Measurements from ENCODE around the gene LAMC2. TPM values are rescaled to one million over a fixed set of nuclear protein-coding genes. Genes with fewer than 3 reads are reported as not detected.

The LAMC2 gene
- total and polyA plus RNA-seq, 4 donors, result 0.90 to 1.2 (median 0.96) TPM

DNA sequence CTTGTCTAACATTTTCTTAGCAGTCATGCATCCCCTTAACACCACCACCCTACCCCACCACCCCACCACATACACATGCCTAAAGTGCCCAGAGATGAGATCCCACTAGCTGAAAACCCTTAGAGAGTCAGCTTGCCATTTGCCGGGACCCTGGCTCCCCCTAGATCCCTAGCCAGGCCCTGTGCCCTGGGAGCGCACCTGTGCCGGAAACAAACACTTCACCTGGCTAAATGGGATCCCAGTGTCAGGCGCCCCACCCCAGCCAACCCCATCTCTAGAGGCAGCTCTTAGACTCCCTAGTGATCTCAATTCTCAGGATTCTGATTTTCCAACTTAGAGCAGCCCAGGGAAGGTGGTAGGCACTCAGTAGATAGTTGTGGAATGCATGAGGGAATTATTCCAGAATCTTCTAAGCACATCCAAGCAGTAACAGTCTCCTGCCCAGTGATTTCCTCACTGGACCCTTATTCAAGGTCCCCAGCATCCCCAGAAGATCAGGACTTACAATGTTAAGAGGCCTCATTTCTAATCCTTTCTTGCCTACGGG is 105.2 kb downstream of the LAMC2 start:
- Histone ChIP-seq H3K27ac (ENCODE audit: low read depth in 1 of 2, low read length in 2 of 2) (peak overlapping the region; percentile 89 to 98), H3K4me3 (ENCODE audit: low read length in 2 of 2) (no peak overlapping the region), H3K9me3 (ENCODE audit: control insufficient read depth, low read length) (no peaks in the 10 kb centered on the region), H3K4me1 (ENCODE audit: control insufficient read depth in 1 of 2, insufficient read depth in 2 of 2, low read length in 2 of 2) (peaks cover 0 to 4% of the 10 kb centered on the region in 2 donors), H3K27me3 (ENCODE audit: control insufficient read depth in 1 of 2, insufficient read depth in 2 of 2, low read length in 1 of 2) (no peaks in the 10 kb centered on the region), H3K36me3 (ENCODE audit: control insufficient read depth in 1 of 2, insufficient read depth in 2 of 2, low read length in 1 of 2) (no peaks in the 10 kb centered on the region)
- intact Hi-C loops (cut with DNase I), result no loop called here
- 75 to 79% methylated on average over 5 of the region's 5 CpGs for WGBS, 2 donors
- ATAC-seq (ENCODE audit: low FRiP score), result no peak
- no peak for DNase-seq

GRCh38 chr1:183291802-183292514 is 105.9 kb downstream of the LAMC2 start:
- Histone ChIP-seq H3K4me3 (ENCODE audit: low read length in 2 of 2) (no peak overlapping the region), H3K27ac (ENCODE audit: low read depth in 1 of 2, low read length in 2 of 2) (peak overlapping the region; percentile 89 to 98), H3K4me1 (ENCODE audit: control insufficient read depth in 1 of 2, insufficient read depth in 2 of 2, low read length in 2 of 2) (peaks cover 0 to 4% of the 10 kb centered on the region in 2 donors), H3K27me3 (ENCODE audit: control insufficient read depth in 1 of 2, insufficient read depth in 2 of 2, low read length in 1 of 2) (no peaks in the 10 kb centered on the region), H3K9me3 (ENCODE audit: control insufficient read depth, low read length) (no peaks in the 10 kb centered on the region), H3K36me3 (ENCODE audit: control insufficient read depth in 1 of 2, insufficient read depth in 2 of 2, low read length in 1 of 2) (no peaks in the 10 kb centered on the region)
- 31 to 32% methylated on average over 11 of the region's 11 CpGs for WGBS, 2 donors
- intact Hi-C loops (cut with DNase I), result no loop called here
- ATAC-seq (ENCODE audit: low FRiP score), result peak; percentile 77
- DNase-seq, result peak; percentile 77 to 86

GRCh38 chr1:183293241-183293640 is 107.2 kb downstream of the LAMC2 start:
- Histone ChIP-seq H3K4me3 (ENCODE audit: low read length in 2 of 2) (no peak overlapping the region), H3K27me3 (ENCODE audit: control insufficient read depth in 1 of 2, insufficient read depth in 2 of 2, low read length in 1 of 2) (no peaks in the 10 kb centered on the region), H3K4me1 (ENCODE audit: control insufficient read depth in 1 of 2, insufficient read depth in 2 of 2, low read length in 2 of 2) (peaks cover 0 to 4% of the 10 kb centered on the region in 2 donors), H3K27ac (ENCODE audit: low read depth in 1 of 2, low read length in 2 of 2) (no peak overlapping the region), H3K36me3 (ENCODE audit: control insufficient read depth in 1 of 2, insufficient read depth in 2 of 2, low read length in 1 of 2) (no peaks in the 10 kb centered on the region), H3K9me3 (ENCODE audit: control insufficient read depth, low read length) (no peaks in the 10 kb centered on the region)
- ATAC-seq (ENCODE audit: low FRiP score) (no peak), DNase-seq (no peak)
- intact Hi-C loops (cut with DNase I), result no loop called here
- WGBS, 2 donors, result 90 to 91% methylated on average over 9 of the region's 9 CpGs

DNA sequence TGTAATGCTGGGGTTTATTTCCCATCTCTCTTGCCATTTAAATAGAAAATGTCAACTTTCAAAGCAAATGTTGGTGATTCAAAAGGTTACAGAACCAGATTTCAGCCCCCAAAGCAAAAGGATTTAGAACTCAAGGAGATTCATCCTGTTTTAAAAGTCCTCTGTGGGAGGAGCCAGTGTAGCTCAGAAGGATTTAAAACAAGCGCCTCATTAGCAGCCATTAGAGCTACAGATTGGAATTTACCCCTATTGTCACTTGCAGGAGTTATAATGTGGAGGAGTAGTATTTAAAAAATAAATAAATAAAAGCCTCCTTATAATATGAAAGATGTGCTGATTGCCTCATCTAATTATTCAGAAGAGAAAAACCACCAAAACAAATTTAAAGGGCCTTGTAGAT is 107.8 kb downstream of the LAMC2 start:
- H3K27ac ChIP-seq (ENCODE audit: low read depth in 1 of 2, low read length in 2 of 2), result no peak overlapping the region
- intact Hi-C loops (cut with DNase I), result no loop called here
- no peak for DNase-seq
- H3K4me3 ChIP-seq (ENCODE audit: low read length in 2 of 2), result no peak overlapping the region
- no peaks in the 10 kb centered on the region for H3K36me3 ChIP-seq (ENCODE audit: control insufficient read depth in 1 of 2, insufficient read depth in 2 of 2, low read length in 1 of 2)
- WGBS, 2 donors, result 95 to 100% methylated on average over 1 of the region's 1 CpG
- H3K4me1 ChIP-seq (ENCODE audit: control insufficient read depth in 1 of 2, insufficient read depth in 2 of 2, low read length in 2 of 2), result peaks cover 0 to 4% of the 10 kb centered on the region in 2 donors
- ATAC-seq (ENCODE audit: low FRiP score), result no peak
- no peaks in the 10 kb centered on the region for H3K27me3 ChIP-seq (ENCODE audit: control insufficient read depth in 1 of 2, insufficient read depth in 2 of 2, low read length in 1 of 2)
- no peaks in the 10 kb centered on the region for H3K9me3 ChIP-seq (ENCODE audit: control insufficient read depth, low read length)

Other genes with a start within 250 kb of the LAMC2 start
- not detected for gene SHCBP1L, start 233.1 kb upstream of the LAMC2 start, total RNA-seq
- not detected for gene SHCBP1L, start 233.1 kb upstream of the LAMC2 start, polyA plus RNA-seq
- 100 to 1,000 TPM; 242 to 247 TPM for gene LAMC1, start 162.8 kb upstream of the LAMC2 start, total RNA-seq
- 10 to 100 TPM; 20.8 to 66.4 TPM for gene LAMC1, start 162.8 kb upstream of the LAMC2 start, polyA plus RNA-seq
- gene NMNAT2, start 232.1 kb downstream of the LAMC2 start, total RNA-seq, result 1 to 10 TPM; 1.3 to 2.8 TPM
- gene NMNAT2, start 232.1 kb downstream of the LAMC2 start, polyA plus RNA-seq, result under 1 TPM in 1 of 2 donors, not detected in 1; 0.25 TPM

Measured in aorta (tissue), 5 donors.